Choroid plexus epithelial cell (primary cell): Measurements from ENCODE around the gene FAM204A.

Source experiments
- DNase-seq: peaks from one replicate; pipeline ENCODE4 v3.0.0-alpha.2; 2010; ENCODE audit warnings: low read depth
- H3K4me3 ChIP-seq: 2 replicates; pipeline ENCODE4 v1.5.1; 2011; ENCODE audit warnings: low read depth, mild to moderate bottlenecking, control low read depth, low read length, moderate library complexity
- CTCF ChIP-seq: conservative IDR thresholded peaks from 2 replicates; pipeline ENCODE4 v1.5.1; 2011; ENCODE audit warnings: low read depth, mild to moderate bottlenecking, control low read depth, inconsistent platforms, low read length, moderate library complexity

The FAM204A gene

GRCh38 chr10:118369641-118370205, 27.6 kb upstream of the FAM204A start:
- TF ChIP-seq CTCF, result no peak
- H3K4me3 ChIP-seq, result no peak overlapping the region
- DNase-seq, result no peak

DNA sequence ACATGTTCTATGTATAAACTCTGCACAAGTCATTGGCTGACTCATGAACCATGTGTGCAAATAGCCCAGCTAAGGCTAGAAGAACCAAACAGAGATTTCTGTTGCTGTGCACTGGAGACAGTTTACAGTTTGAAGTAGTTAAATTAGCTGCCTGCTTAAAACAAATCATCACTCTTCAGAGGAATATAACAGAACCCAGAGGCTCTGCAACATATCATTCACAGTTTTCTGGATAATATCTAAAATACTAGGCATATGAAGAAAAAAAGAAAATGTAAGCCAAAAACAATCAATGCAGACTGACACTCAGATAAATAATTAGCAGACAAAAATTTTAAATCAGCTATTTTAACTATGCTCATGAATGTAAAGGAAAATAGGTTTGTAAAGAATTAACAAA, 23.6 kb upstream of the FAM204A start:
- no peak for DNase-seq
- no peak for TF ChIP-seq CTCF
- no peak overlapping the region for H3K4me3 ChIP-seq

DNA sequence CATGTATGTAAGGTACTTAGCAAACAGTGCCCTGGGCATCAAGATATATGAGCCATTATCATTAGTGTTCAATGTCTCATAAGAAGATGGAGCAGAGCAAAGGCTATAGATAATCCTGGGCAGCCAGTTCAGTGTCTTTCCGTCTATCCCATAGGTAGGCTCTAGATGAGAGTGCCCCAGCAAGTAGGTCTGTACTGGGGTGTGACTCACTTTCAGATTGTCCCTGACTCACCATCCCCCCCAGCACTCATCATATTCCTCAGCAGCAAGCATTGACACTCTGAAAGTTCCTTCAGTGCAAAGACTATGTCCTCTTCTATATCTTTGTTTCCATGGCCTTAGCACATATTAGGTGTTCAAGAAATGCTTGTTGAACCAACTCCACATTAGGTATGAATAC, 20.0 kb upstream of the FAM204A start:
- no peak for TF ChIP-seq CTCF
- no peak overlapping the region for H3K4me3 ChIP-seq
- DNase-seq, result no peak

DNA sequence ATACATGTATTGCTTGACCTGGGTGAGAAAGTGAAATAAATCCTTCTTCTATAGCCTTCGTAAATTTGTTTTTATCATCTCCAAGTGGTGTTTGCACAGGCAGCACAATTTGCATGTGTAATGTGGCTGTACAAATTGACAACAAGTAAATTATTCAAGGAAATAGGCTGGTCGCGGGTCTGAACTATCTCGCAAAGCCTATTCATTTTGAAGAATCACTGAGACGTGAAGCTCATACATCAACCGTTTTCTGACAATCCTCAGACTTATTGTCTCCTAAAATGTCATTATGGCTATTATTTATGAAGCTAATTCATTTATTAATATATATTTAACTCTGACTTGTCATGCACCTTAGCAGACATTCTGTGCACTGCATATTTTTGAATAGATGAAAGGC, 16.2 kb upstream of the FAM204A start:
- no peak overlapping the region for H3K4me3 ChIP-seq
- TF ChIP-seq CTCF, result no peak
- no peak for DNase-seq

DNA sequence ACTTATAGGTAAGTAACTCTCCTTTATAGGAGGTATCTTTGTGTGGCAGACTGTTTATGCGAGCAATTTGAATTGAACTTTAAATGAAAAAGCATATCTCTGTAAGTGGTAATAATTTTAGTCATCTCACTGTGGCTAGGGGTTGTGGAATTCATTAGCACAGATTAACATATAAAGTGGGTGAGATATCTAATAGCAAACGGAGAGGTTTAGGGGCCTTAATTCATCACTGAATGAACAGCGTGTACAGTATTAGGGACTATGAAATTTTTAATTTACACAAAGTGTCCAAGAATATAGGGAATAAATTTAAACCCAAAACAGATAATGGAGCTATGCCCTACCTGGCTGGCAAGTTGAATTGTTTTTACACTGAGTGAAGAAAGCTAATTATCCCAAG, 15.7 kb upstream of the FAM204A start:
- DNase-seq, result no peak
- H3K4me3 ChIP-seq, result no peak overlapping the region
- TF ChIP-seq CTCF, result no peak

GRCh38 chr10:118356628-118357027, 14.5 kb upstream of the FAM204A start:
- no peak overlapping the region for H3K4me3 ChIP-seq
- no peak for DNase-seq
- no peak for TF ChIP-seq CTCF

DNA sequence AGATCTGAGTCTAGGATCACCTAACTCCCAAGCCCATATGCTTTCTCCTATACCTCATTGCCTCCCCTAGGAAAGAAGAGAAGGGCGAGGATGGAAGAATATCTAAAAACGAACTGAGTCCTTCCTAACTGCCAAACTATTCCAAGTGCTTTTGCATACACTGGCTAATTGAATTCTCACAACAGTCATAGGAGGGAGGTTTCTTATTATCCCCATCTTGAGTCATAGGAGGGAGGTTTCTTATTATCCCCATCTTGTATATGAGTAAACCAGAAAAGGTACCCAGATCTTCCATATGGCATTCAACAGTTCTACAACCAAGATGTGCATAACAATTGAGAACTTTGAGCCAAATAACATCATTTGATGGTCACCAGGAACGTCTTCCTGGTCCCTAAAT, 13.1 kb upstream of the FAM204A start:
- no peak for DNase-seq
- H3K4me3 ChIP-seq, result no peak overlapping the region
- no peak for TF ChIP-seq CTCF
